NCI-H345 treated with DMSO at 0.1 percent for 48 hours (cell line): Measurements from ENCODE around the gene SLC38A3.
"Not testable (repeated sequence)": the region's sequence is repeated elsewhere in the genome, so short reads cannot be mapped to it uniquely, and the experiment has no call there.

Experiments
- DNase-seq: peaks from one replicate; lab custom pipeline; 2025; ENCODE audit not compliant: unreplicated experiment; lab: John Stamatoyannopoulos, UW

SLC38A3 gene

GRCh38 chr3:50246517-50246954 lies 41.5 kb downstream of the SLC38A3 start:
- DNase-seq, result no peak

- no peak for DNase-seq
These were observed 43.3 kb downstream of the SLC38A3 start for GRCh38 chr3:50248387-50248786.

- DNase-seq, result no peak
These were observed 44.4 kb downstream of the SLC38A3 start for GRCh38 chr3:50249457-50249856.

- DNase-seq, result no peak
These were observed 45.4 kb downstream of the SLC38A3 start for GRCh38 chr3:50250514-50250913.

- DNase-seq, result no peak
These were observed 46.1 kb downstream of the SLC38A3 start for GRCh38 chr3:50251220-50251619.

- DNase-seq, result no peak
These were observed 49.6 kb downstream of the SLC38A3 start for GRCh38 chr3:50254577-50255250.

GRCh38 chr3:50255251-50255615 lies 50.2 kb downstream of the SLC38A3 start:
- DNase-seq, result no peak

GRCh38 chr3:50256978-50257890 lies 52.2 kb downstream of the SLC38A3 start:
- DNase-seq, result no peak

- no peak for DNase-seq
These were observed 53.1 kb downstream of the SLC38A3 start for GRCh38 chr3:50258029-50258680.

GRCh38 chr3:50258979-50259378 lies 53.9 kb downstream of the SLC38A3 start:
- no peak for DNase-seq

- peak; percentile 28 for DNase-seq
These were observed 54.5 kb downstream of the SLC38A3 start for GRCh38 chr3:50259432-50260026.

GRCh38 chr3:50260027-50260941 lies 55.2 kb downstream of the SLC38A3 start:
- DNase-seq, result peak; percentile 49

GRCh38 chr3:50260942-50261441 lies 55.9 kb downstream of the SLC38A3 start:
- no peak for DNase-seq

- DNase-seq, result no peak
These were observed 56.4 kb downstream of the SLC38A3 start for GRCh38 chr3:50261505-50261904.

- DNase-seq, result not testable (repeated sequence)
These were observed 57.1 kb downstream of the SLC38A3 start for GRCh38 chr3:50262200-50262599.

- DNase-seq, result no peak
These were observed 57.7 kb downstream of the SLC38A3 start for GRCh38 chr3:50262778-50263177.

GRCh38 chr3:50263478-50264382 lies 58.7 kb downstream of the SLC38A3 start:
- DNase-seq, result no peak

- no peak for DNase-seq
These were observed 59.4 kb downstream of the SLC38A3 start for GRCh38 chr3:50264383-50264963.
